Hepatocyte (in vitro differentiated cells): ENCODE measurements around the gene LHPP. TPM values are rescaled to one million over a fixed set of nuclear protein-coding genes. Genes with fewer than 3 reads are reported as not detected.
A peak's percentile ranks its signal among the peaks of the same experiment; 100 is the strongest.
"Not testable (repeated sequence)": the region's sequence is repeated elsewhere in the genome, so short reads cannot be mapped to it uniquely, and the experiment has no call there.

ENCODE experiments used
- DNase-seq: peaks from one replicate; pipeline ENCODE4 v3.0.0-alpha.2; 2016; ENCODE audit warnings: low spot score
- H2AFZ ChIP-seq: fragments of 200-600 bp; sonication (generic); 2 replicates; pipeline ENCODE4 v1.6.0; 2016; ENCODE audit warnings: antibody characterized with exemption, mild to moderate bottlenecking
- H3K27ac ChIP-seq: fragments of 200-600 bp; sonication (generic); 2 replicates; pipeline ENCODE4 v1.5.1; 2016; ENCODE audit warnings: mild to moderate bottlenecking
- H3K27me3 ChIP-seq: fragments of 200-600 bp; sonication (generic); 2 replicates; pipeline ENCODE4 v1.6.1; 2016
- H3K36me3 ChIP-seq: fragments of 200-600 bp; sonication (generic); replicated peaks from 2 replicates; pipeline ENCODE4 v1.5.1; 2016; ENCODE audit warnings: low read depth; ENCODE audit not compliant: insufficient read depth
- H3K4me1 ChIP-seq: fragments of 200-600 bp; sonication (generic); 2 replicates; pipeline ENCODE4 v1.5.1; 2016; ENCODE audit warnings: mild to moderate bottlenecking, moderate library complexity; ENCODE audit not compliant: insufficient read depth
- H3K4me2 ChIP-seq: fragments of 200-600 bp; sonication (generic); 2 replicates; pipeline ENCODE4 v1.6.0; 2016
- H3K4me3 ChIP-seq: fragments of 200-600 bp; sonication (generic); 2 replicates; pipeline ENCODE4 v1.5.1; 2016; ENCODE audit warnings: mild to moderate bottlenecking
- H3K79me2 ChIP-seq: fragments of 200-600 bp; sonication (generic); 2 replicates; pipeline ENCODE4 v1.6.0; 2017; ENCODE audit warnings: mild to moderate bottlenecking
- H3K9me2 ChIP-seq: fragments of 200-600 bp; sonication (generic); replicated peaks from 2 replicates; pipeline ENCODE4 v1.6.0; 2017; ENCODE audit warnings: mild to moderate bottlenecking; ENCODE audit not compliant: insufficient read depth
- H3K9me3 ChIP-seq: fragments of 200-600 bp; sonication (generic); 2 replicates; pipeline ENCODE4 v1.5.1; 2016; ENCODE audit warnings: low read depth, mild to moderate bottlenecking
- H4K20me1 ChIP-seq: fragments of 200-600 bp; sonication (generic); 2 replicates; pipeline ENCODE4 v1.6.0; 2016; ENCODE audit warnings: mild to moderate bottlenecking; ENCODE audit not compliant: insufficient read depth, poor library complexity, severe bottlenecking
- CTCF ChIP-seq: fragments of 200-600 bp; sonication (generic); IDR thresholded peaks from 2 replicates; pipeline ENCODE4 v1.5.1; 2016; ENCODE audit warnings: antibody characterized with exemption, mild to moderate bottlenecking; ENCODE audit not compliant: poor library complexity
- EZH2 ChIP-seq: fragments of 200-600 bp; sonication (generic); IDR thresholded peaks from 2 replicates; pipeline ENCODE4 v1.6.1; 2016; ENCODE audit warnings: antibody characterized with exemption, mild to moderate bottlenecking, borderline replicate concordance
- EZH2phosphoT487 ChIP-seq: fragments of 200-600 bp; sonication (generic); IDR thresholded peaks from one replicate; pipeline ENCODE4 v1.6.1; 2018; ENCODE audit warnings: antibody characterized with exemption, mild to moderate bottlenecking, low read depth, moderate library complexity; ENCODE audit not compliant: unreplicated experiment, severe bottlenecking
- WGBS: methylation state at CpG from one replicate; pipeline ENCODE4 v1.1.6; 2016; ENCODE audit warnings: low lambda C conversion rate; ENCODE audit errors: missing lambda C conversion rate; 5-methylcytosine and 5-hydroxymethylcytosine counted together
- polyA plus RNA-seq: library from polyadenylated mRNA; unstranded; fragments of >200 nt; fragmentation: Nextera tagmentation; extraction: Ambion mirVana; gene quantifications from 2 replicates; pipeline ENCODE4 v1.2.1, GENCODE V29; 2016
- total RNA-seq: library from RNA; depleted of rRNA; stranded (reverse); fragments of >200 nt; gene quantifications from 2 replicates; pipeline ENCODE4 v1.2.3, GENCODE V29; 2014

The LHPP gene
- total and polyA plus RNA-seq, 2 experiments from 2014 or later, result 29.4 to 30.3 TPM

- WGBS, result 99% methylated on average over 9 of the region's 9 CpGs
- no peak overlapping the region for H3K4me2 ChIP-seq
- TF ChIP-seq CTCF (no peak), EZH2 (no peak), EZH2phosphoT487 (no peak)
Measured at GRCh38 chr10:124546055-124546369, 84.4 kb downstream of the LHPP start.

GRCh38 chr10:124546957-124547646 is 85.5 kb downstream of the LHPP start:
- no peaks in the 10 kb centered on the region for H3K36me3 ChIP-seq
- no peaks in the 10 kb centered on the region for H4K20me1 ChIP-seq
- H3K4me2 ChIP-seq, result peak overlapping the region; percentile 53
- no peak overlapping the region for H2AFZ ChIP-seq
- no peak overlapping the region for H3K4me3 ChIP-seq
- peak overlapping the region; percentile 18 for H3K27ac ChIP-seq
- no peak for DNase-seq
- H3K4me1 ChIP-seq, result peaks cover 9% of the 10 kb centered on the region
- no peaks in the 10 kb centered on the region for H3K9me2 ChIP-seq
- TF ChIP-seq EZH2phosphoT487 (no peak), CTCF (no peak), EZH2 (no peak)
- H3K79me2 ChIP-seq, result no peaks in the 10 kb centered on the region
- H3K27me3 ChIP-seq, result no peaks in the 10 kb centered on the region
- no peaks in the 10 kb centered on the region for H3K9me3 ChIP-seq
- WGBS, result 80% methylated on average over 15 of the region's 15 CpGs

More at GRCh38 chr10:124546055-124546369, 84.4 kb downstream of the LHPP start:
- Histone ChIP-seq H3K4me1 (peaks cover 9% of the 10 kb centered on the region), H4K20me1 (no peaks in the 10 kb centered on the region), H3K4me3 (no peak overlapping the region), H3K27ac (no peak overlapping the region), H3K9me3 (no peaks in the 10 kb centered on the region), H3K36me3 (no peaks in the 10 kb centered on the region), H3K27me3 (no peaks in the 10 kb centered on the region), H3K9me2 (no peaks in the 10 kb centered on the region), H2AFZ (no peak overlapping the region), H3K79me2 (no peaks in the 10 kb centered on the region)
- DNase-seq, result no peak

GRCh38 chr10:124547647-124548168 is 86.1 kb downstream of the LHPP start:
- Histone ChIP-seq H4K20me1 (no peaks in the 10 kb centered on the region), H2AFZ (no peak overlapping the region), H3K4me3 (no peak overlapping the region), H3K4me1 (peaks cover 9% of the 10 kb centered on the region), H3K27me3 (no peaks in the 10 kb centered on the region), H3K9me3 (no peaks in the 10 kb centered on the region), H3K4me2 (peak overlapping the region; percentile 53), H3K27ac (peak overlapping the region; percentile 18), H3K36me3 (no peaks in the 10 kb centered on the region), H3K9me2 (no peaks in the 10 kb centered on the region), H3K79me2 (no peaks in the 10 kb centered on the region)
- WGBS, result 57% methylated on average over 13 of the region's 13 CpGs
- peak; percentile 53 for DNase-seq
- TF ChIP-seq EZH2phosphoT487 (no peak), CTCF (no peak), EZH2 (no peak)

- H3K27ac ChIP-seq, DNase-seq, H2AFZ ChIP-seq, H3K4me1 ChIP-seq, H3K27me3 ChIP-seq, H3K4me3 ChIP-seq, H3K4me2 ChIP-seq, H3K79me2 ChIP-seq, H4K20me1 ChIP-seq, H3K9me3 ChIP-seq, H3K9me2 ChIP-seq, H3K36me3 ChIP-seq: not testable (repeated sequence)
- WGBS, result 97% methylated on average over 3 of the region's 3 CpGs
Measured at GRCh38 chr10:124549171-124549570, 87.5 kb downstream of the LHPP start.
